HG03521 (cell line): Measurements from ENCODE around the gene HTT-AS.
A peak's percentile ranks its signal among the peaks of the same experiment; 100 is the strongest.
"Not testable (repeated sequence)": the region's sequence is repeated elsewhere in the genome, so short reads cannot be mapped to it uniquely, and the experiment has no call there.

Source experiments
- ATAC-seq: cut with Tn5 transposase; IDR thresholded peaks from one replicate; pipeline ENCODE4 v1.9.1; 2021; ENCODE audit warnings: mild to moderate bottlenecking, moderate library complexity; ENCODE audit not compliant: unreplicated experiment

HTT-AS gene

DNA sequence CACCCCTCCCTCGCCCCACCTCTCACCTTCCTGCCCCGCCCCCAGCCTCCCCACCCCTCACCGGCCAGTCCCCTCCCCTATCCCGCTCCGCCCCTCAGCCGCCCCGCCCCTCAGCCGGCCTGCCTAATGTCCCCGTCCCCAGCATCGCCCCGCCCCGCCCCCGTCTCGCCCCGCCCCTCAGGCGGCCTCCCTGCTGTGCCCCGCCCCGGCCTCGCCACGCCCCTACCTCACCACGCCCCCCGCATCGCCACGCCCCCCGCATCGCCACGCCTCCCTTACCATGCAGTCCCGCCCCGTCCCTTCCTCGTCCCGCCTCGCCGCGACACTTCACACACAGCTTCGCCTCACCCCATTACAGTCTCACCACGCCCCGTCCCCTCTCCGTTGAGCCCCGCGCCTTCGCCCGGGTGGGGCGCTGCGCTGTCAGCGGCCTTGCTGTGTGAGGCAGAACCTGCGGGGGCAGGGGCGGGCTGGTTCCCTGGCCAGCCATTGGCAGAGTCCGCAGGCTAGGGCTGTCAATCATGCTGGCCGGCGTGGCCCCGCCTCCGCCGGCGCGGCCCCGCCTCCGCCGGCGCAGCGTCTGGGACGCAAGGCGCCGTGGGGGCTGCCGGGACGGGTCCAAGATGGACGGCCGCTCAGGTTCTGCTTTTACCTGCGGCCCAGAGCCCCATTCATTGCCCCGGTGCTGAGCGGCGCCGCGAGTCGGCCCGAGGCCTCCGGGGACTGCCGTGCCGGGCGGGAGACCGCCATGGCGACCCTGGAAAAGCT lies at the start of gene HTT-AS, which contains the start of gene HTT:
Gene HTT-AS (minus strand): TSS at position 461 of the 768 bp plus-strand sequence.
Gene HTT (plus strand): TSS at position 604 of the 768 bp plus-strand sequence. CDS start 145 bp downstream, at position 749.
- ATAC-seq: peak; percentile 73

DNA sequence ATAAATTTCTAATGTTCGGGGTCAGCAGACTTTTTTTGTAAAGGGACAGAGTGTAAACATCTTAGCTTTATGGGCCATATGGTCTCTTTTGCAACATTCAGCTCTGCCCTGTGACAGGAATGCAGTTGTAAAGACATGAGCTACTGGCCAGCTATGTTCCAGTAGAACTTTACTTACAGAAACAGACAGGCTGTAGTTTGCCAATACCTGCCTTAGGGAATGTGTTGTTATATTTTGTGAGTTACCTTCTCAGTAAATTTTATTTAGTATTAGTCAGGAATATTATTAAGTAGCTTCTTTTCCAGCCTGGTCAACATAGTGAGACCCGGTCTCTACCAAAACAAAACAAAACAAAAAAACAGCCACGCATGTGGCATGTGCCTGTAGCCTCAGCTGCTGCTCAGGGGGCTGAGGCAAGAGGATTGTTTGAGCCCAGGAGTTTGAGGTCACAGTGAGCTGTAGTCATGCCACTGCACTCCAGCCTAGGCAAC lies 48.9 kb upstream of the HTT-AS start:
- ATAC-seq: no peak

DNA sequence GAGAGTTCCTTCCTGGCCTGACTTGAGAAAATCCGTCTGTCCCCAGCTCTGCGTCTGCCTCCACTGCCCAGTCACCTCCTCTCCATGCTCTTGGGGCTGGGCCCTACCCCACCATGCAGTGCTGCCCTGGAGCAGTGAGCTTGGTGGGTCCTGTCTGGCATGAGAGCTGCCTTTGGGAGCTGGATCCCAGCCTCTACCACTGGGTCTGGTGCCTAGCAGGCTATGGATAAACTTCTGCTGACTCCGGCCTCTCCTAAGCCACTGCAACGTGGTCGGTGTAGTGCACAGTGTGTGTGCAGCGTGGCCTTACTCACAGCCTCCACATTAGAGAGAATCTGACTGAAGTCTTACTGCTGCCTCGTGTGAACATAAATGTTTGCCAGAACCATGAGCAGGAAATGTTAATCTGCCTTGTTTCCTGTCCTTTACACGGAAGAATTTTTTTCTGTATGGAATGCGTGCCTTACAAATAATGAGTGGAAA lies 47.8 kb upstream of the HTT-AS start:
- no peak for ATAC-seq

DNA sequence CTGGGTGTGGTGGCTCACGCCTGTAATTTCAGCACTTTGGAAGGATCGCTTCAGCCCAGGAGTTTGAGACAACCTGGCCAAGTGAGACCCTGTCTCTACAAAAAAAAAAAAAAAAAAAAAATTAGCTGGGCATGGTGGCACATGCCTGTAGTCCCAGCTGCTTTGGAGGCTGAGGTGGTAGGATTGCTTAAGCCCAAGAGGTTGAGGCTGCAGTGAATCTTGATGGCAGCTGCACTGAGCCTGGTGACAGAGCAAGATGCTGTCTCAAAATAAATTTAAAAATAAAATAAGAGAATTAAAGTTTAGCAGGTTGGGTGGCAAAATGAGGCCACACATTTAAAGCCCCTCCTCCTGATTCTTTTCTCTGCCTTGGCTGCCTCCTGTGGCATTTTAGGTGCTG lies 47.3 kb upstream of the HTT-AS start:
- no peak for ATAC-seq

DNA sequence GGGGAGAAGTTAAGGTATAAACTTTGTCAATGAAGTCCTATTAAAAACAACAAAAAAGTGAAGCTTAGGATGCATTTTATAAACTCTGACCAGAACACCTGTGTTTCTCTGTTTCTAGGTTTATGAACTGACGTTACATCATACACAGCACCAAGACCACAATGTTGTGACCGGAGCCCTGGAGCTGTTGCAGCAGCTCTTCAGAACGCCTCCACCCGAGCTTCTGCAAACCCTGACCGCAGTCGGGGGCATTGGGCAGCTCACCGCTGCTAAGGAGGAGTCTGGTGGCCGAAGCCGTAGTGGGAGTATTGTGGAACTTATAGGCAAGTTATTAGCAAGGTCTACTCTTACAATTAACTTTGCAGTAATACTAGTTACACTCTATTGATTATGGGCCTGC lies 46.8 kb upstream of the HTT-AS start:
- ATAC-seq: no peak

DNA sequence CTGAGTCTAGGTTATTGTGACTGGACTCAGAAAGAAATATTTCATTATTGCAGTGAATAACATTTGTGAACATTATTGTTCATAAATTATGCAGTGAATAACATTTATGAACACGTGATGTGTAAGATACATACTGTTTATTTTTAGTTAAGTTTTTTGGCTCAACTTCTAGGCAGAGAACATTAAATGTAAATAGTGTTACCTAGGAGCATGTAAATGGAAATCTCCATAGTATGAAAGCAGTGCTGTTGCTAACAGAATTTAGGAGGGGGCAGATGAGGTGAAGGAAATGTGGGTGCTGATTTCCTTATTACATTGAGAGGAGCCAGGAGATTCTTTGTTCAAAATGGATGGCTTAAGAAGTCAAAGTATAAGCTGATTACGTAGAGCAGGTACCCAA lies 45.1 kb upstream of the HTT-AS start:
- no peak for ATAC-seq

DNA sequence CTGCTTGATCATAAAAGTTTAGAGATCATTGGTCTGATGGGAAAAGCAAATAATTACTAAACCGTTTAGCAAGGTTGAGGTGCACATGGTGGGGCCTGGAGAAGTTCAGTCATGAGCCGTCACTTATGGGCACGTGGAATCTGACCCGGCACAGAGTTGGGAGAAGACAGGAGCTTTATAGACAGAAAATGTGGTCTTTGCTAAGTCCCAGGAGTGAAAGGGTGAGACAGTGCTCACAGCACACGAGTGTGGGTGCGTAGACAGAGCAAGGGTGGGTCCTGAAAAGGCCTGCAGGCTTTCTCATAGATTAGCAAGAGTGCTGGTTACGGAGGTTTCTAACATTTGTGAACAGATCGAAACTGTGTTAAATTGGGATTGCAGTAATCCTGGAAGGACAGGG lies 44.0 kb upstream of the HTT-AS start:
- ATAC-seq: no peak

DNA sequence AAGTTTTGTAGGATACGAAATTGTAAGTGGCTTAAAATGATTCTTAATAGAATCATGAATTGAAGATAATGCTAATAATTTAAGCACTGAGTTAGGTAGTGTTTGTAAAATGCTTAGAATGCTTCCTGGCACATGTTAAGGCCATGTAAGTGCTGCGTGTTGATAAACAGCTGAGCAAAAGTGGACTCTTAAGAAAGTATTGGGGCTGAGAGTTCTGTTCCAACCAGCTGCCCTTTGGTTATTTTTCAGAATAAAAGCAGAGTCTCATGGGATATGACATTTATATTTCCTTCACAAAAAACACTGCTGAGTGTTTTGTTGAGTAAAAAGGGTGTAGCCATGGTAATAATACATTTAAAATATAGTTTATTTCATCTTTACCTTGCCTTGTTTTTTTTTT lies 42.6 kb upstream of the HTT-AS start:
- no peak for ATAC-seq

DNA sequence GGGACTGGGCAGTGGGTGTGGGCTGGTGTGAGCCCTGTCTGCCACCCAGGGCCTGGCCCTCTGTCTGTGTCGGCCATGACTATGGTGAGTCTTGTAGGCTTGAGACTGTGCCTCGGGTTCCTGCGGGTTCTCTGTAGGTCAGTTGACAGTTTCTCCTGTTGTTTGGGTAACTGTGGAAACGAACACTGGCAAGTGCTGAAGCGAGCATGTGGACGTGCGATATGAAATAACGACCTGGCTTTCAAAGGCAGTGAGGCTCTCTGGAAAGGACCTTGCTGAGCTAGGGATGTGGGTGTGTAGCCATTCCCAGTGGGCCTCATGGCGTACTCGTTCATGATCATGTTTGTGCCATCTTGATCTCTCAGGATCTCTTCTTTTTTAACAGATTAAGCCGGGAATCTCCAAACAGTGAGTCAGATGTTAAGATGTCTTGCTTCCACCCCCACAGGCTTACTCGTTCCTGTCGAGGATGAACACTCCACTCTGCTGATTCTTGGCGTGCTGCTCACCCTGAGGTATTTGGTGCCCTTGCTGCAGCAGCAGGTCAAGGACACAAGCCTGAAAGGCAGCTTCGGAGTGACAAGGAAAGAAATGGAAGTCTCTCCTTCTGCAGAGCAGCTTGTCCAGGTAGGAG lies 41.4 kb upstream of the HTT-AS start:
- no peak for ATAC-seq

DNA sequence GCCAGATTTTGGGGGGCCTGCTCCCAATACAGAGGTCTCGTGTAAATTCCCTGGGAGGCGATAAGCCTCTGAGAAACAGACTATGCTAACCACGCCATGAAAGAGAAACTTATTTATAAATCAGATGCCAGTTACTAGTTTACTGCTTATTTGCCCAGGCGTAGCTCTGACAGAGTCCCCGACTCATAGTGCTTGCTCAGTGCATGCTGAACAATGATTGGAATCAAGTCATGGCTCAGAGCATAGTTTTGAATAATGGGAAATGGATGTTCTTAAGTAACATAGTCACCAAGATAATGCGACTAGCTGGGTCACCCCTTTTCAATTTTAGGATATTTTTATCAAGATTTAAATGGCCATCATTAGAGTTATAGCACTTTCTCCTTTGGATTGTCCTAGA lies 40.0 kb upstream of the HTT-AS start:
- no peak for ATAC-seq

DNA sequence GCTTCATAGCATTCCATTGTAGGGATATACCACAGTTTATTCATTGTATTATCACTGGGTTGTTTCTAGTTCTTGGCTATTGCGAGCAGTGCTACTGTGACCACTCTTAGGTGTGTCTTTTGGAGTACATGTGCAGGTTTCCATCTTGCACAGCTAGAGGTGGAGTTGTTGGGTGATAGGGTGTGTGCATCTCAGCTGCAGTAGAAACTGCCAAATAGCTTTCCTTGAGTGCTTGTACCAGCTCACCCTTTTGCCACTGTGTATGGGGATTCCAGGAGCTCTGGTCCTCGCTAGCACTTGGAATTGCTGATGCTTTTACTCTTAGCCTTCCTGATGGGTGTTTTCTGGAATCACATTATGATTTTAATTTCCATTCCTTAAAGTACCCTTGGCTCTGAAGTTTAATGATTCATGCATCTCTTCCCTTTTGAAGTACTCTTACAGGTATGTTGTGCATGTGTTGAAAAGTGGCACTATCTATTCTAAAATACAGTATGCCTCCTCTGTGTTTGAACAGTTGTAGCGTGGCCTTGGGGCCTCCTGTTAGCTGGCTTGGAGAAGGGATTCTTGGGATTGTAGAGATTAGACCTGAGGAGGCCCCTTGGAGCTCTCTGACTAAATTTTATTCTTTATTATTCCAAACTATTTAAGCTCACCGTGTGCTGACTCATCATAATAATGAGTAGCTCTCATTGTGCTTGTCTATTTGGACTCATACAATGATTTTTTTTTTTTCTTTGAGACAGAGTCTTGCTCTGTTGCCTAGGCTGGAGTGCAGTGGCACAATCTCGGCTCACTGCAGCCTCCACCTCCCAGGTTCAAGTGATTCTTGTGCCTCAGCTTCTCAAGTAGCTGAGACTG lies 38.5 kb upstream of the HTT-AS start:
- no peak for ATAC-seq

DNA sequence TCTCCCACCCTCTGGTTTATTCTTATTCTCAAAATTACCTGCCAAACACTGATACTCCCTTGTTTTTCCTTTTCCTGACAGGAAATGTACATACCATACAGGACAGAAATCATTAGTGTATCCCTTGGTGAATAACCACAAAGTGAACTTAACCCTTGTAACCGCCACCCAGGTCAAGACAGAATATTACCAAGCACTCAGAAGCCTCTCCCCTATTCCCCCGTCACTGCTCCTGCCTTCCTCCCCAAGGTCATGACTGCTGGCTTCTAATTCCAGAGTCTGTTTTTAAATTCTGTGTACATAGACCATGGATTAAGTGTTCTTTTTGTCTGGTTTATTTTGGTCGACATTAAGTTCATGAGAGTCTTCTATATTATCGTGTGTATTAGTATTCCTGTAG lies 37.9 kb upstream of the HTT-AS start:
- no peak for ATAC-seq

DNA sequence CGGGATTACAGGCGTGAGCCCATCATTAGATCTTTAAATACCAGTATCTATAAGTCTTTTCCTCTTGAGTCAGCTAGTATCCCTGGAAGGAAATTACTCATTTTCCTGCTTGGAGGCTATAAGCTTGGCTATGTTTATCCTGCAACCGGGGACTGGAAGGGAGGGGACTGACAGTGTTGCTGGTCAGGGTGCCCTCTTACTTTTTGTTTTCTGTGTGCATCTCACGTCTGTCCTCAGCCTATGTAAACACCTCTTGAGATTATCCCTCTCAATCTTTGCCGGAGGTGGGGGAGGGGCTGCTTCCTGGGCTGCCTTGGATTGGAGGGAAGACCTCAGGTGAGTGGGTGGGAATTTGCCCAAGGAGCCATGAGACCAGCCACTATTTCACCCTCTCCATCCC lies 37.1 kb upstream of the HTT-AS start:
- ATAC-seq: no peak

DNA sequence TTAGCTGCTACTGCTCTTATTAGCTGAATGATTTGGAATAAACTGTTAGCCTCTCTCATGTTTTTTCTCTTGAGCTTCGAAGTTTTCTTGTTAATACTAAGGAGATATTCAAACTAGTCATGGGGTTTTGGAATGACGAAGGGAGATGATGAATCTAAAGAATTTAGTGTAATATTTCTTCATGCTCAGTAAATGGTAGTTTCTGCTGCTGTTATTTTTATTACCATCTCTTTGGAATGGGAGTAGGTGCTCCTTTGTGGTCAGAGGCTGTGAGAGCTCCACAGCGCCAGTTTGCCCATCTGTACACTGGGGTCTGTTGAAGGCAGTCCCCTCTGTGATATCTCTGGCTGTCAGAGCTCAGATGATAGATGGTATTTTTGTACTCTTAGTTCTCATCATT lies 33.9 kb upstream of the HTT-AS start:
- ATAC-seq: no peak

DNA sequence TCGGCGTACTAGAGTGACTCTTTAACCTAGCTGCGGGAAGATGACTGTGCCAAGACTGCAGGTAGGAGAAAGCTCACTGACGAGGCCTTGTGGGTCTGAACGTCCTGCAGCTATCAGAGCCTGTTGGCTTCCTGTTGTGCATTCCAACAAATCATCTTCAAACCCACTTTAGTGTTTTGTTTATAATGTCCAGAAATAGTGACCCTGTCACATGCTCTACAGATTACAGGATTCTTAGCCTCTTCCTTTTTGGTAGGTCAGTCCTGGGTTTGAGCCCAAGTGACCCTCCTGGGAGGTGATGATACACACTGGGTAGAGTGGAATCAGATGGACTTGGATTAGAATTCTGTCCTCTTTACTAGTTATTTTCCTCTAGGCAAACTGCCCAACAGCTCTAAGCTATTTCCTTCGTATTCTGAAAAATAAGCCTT lies 33.4 kb upstream of the HTT-AS start:
- no peak for ATAC-seq

DNA sequence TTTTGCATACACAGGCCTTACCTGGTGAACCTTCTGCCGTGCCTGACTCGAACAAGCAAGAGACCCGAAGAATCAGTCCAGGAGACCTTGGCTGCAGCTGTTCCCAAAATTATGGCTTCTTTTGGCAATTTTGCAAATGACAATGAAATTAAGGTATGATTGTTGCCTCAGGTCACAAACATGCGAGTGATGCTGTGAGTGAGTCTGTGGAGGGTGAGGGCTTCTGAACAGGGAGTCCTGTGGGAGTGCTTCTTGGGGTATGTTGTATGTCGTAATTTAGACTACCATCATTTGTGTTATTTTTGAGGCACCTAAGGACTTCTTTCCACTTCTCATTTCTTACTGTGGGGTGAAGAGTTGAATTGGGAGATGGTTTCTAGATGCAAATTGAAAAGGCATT lies 32.9 kb upstream of the HTT-AS start:
- ATAC-seq: no peak

DNA sequence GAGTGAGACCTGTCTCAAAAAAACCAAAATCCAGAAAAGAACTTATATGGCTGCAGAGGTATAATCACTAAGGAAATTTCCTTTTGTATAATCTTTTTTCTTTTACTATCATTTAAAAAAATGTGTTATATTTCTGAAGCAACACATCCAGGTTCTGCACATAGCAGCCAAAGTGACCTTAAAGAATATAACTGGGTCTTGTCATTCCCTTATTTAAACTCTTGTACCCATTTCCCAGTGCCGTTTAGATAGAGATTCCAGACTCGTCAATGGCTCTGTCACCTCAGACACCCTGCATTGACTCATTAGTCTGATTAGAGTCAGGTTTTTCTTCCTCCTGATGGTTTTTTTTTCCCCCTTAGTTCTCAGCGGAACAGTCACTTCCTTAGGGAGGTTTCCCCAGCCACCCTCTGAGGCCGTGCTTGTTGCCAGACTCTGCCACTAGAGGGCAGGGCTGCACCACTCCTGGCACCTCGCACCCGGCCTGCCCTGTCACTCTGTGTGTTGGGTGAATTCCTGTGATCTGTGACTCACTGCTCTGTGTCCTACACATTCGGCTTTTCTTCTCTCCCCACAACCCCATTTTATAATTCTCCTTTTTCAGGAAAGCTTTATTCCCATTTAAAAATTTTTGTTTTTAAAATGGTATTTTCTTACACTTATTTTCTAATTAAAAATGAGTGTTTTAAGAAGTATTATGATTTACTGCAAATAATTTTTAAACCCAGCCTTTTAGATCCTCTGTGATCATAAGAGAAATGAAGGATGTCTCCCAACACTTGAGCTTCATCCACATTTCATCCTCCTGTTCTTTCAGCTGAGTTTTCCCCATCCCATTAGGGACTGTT lies 32.2 kb upstream of the HTT-AS start:
- ATAC-seq: peak; percentile 80

DNA sequence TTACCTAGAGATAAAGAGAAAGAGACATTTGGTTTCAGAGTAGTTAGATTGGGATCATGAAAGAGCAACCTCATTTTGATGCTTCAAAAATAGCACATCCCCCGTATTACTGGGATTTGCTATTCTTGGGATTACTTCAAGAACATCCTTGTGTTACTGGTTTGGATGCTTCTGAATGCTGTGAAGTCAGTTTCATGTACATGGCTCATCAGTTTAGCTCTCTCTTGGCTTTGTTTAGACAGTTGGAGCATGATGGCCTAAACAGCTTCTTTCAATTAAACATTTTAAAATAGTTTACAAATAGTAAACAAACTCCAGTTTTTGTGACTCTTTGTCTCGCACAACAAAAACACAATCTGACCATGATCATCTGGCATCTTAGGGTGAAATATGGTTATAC lies 24.0 kb upstream of the HTT-AS start:
- no peak for ATAC-seq

DNA sequence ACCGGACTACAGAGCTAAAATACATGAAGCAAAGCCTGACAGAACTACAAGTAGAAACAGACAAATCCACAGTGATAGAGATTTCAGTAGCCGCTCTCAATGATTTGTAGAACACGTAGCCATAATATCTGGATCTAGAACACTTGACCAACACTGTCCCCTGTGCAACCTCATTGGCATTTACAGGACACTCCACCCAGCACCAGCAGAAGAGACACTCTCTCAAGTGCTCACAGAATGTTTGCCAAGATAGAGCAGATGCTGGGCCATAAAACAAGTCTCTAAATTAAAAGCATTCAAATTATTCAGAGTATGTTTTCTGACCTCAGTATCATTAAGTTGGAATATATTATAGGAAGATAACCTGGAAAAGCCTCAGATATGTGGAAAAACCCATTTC lies 21.9 kb upstream of the HTT-AS start:
- no peak for ATAC-seq

DNA sequence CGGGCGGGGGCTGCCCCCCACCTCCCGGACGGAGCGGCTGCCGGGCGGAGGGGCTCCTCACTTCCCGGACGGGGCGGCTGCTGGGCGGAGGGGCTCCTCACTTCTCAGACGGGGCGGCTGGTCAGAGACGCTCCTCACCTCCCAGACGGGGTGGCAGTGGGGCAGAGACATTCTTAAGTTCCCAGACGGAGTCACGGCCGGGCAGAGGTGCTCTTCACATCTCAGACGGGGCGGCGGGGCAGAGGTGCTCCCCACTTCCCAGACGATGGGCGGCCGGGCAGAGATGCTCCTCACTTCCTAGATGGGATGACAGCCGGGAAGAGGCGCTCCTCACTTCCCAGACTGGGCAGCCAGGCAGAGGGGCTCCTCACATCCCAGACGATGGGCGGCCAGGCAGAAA lies 20.4 kb upstream of the HTT-AS start:
- ATAC-seq: not testable (repeated sequence)
